Measurements from ENCODE around the gene CDY2B.
"Not testable (repeated sequence)": the region's sequence is repeated elsewhere in the genome, so short reads cannot be mapped to it uniquely, and the experiment has no call there.

CDY2B gene

DNA sequence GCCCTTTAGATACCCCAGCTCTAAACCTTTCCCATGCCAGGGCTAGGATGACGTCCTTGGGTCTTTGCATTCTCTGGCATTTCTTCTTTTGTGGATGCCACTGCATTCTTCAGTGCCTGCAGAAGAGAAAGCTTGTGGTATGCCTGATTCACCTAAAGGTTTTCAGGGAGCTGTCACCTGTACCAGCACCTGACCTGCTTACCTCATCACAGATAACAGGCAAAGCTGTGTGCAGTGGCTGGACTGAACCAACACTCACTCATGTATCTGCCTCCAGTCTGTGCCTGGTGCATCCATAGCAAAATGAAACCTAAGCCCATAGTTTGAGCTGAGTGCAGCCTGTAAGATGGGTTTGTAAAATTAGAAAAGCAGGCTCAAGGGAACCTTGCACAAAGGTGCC is 3.3 kb downstream of the CDY2B start:
- H3K79me1 ChIP-seq (ENCODE audit: low read depth, low read length); H2BK15ac ChIP-seq (ENCODE audit: low read length); H3K23ac ChIP-seq (ENCODE audit: low read depth, low read length, poor library complexity); H3K9me3 ChIP-seq (replicated peaks in 1 of 2; ENCODE audit: control insufficient read depth in 2 of 2, insufficient read depth in 1 of 2, low read depth in 1 of 2, low read length in 2 of 2); DNase-seq (ENCODE audit: low spot score); H4K91ac ChIP-seq (ENCODE audit: low read depth, low read length, poor library complexity); H3K18ac ChIP-seq (ENCODE audit: low read length); H3K27ac ChIP-seq (replicated peaks; ENCODE audit: low read length); H3K9ac ChIP-seq (ENCODE audit: low read depth, low read length, poor library complexity); H3K27me3 ChIP-seq (ENCODE audit: control insufficient read depth in 3 of 3, insufficient read depth in 3 of 3, low read depth in 1 of 3, low read length in 3 of 3); H3K36me3 ChIP-seq (replicated peaks in 1 of 2; ENCODE audit: control insufficient read depth in 2 of 2, insufficient read depth in 2 of 2, low read length in 2 of 2); H3K14ac ChIP-seq (ENCODE audit: low read length); H3K4me3 ChIP-seq (ENCODE audit: low read length in 2 of 2); H2BK12ac ChIP-seq (ENCODE audit: low read length); H3K4me1 ChIP-seq (ENCODE audit: control insufficient read depth in 2 of 2, insufficient read depth in 1 of 2, low read depth in 1 of 2, low read length in 2 of 2); H3K4me2 ChIP-seq (ENCODE audit: insufficient read depth, low read length, poor library complexity, severe bottlenecking); H4K8ac ChIP-seq (ENCODE audit: low read depth, low read length); H2AK5ac ChIP-seq (ENCODE audit: low read depth, low read length); H3K4ac ChIP-seq (ENCODE audit: low read length); H2BK5ac ChIP-seq (ENCODE audit: low read length); H2BK120ac ChIP-seq (ENCODE audit: low read depth, low read length); H2AFZ ChIP-seq (ENCODE audit: low read length): not testable (repeated sequence)
- no CpG with 5 or more reads among the region's 1 CpG for WGBS, 2 donors (ENCODE audit: extremely low coverage in 2 of 2, insufficient read length in 2 of 2, insufficient replicate concordance in 1 of 2)

DNA sequence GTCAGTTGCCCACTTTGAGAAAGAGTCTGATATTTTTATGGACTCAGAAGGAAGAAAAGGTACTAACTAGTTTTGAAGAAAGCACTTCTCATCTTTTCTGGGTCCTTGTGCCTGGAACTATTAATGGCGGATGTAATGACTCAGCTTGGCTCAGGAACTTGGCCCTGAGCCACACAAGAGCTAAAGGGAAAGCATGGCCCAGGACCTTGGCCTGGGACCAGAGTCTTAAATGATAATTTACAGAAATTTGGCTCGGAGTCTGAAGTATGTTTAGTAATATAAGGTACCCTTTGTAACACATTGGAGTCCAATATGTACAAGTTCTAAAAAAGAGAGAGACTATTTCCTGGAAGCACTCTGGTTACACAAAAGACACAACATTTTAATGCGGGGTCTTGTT is 4.6 kb downstream of the CDY2B start:
- H3K4me3 ChIP-seq (ENCODE audit: low read length in 2 of 2); H3K79me1 ChIP-seq (ENCODE audit: low read depth, low read length); H3K18ac ChIP-seq (ENCODE audit: low read length); H4K91ac ChIP-seq (ENCODE audit: low read depth, low read length, poor library complexity); DNase-seq (ENCODE audit: low spot score); H2BK15ac ChIP-seq (ENCODE audit: low read length); H3K9me3 ChIP-seq (replicated peaks in 1 of 2; ENCODE audit: control insufficient read depth in 2 of 2, insufficient read depth in 1 of 2, low read depth in 1 of 2, low read length in 2 of 2); H2AK5ac ChIP-seq (ENCODE audit: low read depth, low read length); H3K23ac ChIP-seq (ENCODE audit: low read depth, low read length, poor library complexity); H3K14ac ChIP-seq (ENCODE audit: low read length); H3K4me1 ChIP-seq (ENCODE audit: control insufficient read depth in 2 of 2, insufficient read depth in 1 of 2, low read depth in 1 of 2, low read length in 2 of 2); H3K4ac ChIP-seq (ENCODE audit: low read length); H2BK120ac ChIP-seq (ENCODE audit: low read depth, low read length); H2BK5ac ChIP-seq (ENCODE audit: low read length); H2BK12ac ChIP-seq (ENCODE audit: low read length); H3K27ac ChIP-seq (replicated peaks; ENCODE audit: low read length); H4K8ac ChIP-seq (ENCODE audit: low read depth, low read length); H3K4me2 ChIP-seq (ENCODE audit: insufficient read depth, low read length, poor library complexity, severe bottlenecking); H3K27me3 ChIP-seq (ENCODE audit: control insufficient read depth in 3 of 3, insufficient read depth in 3 of 3, low read depth in 1 of 3, low read length in 3 of 3); H3K9ac ChIP-seq (ENCODE audit: low read depth, low read length, poor library complexity); H2AFZ ChIP-seq (ENCODE audit: low read length); H3K36me3 ChIP-seq (replicated peaks in 1 of 2; ENCODE audit: control insufficient read depth in 2 of 2, insufficient read depth in 2 of 2, low read length in 2 of 2): not testable (repeated sequence)
- WGBS, 2 donors (ENCODE audit: extremely low coverage in 2 of 2, insufficient read length in 2 of 2, insufficient replicate concordance in 1 of 2), result no CpG with 5 or more reads among the region's 3 CpGs

DNA sequence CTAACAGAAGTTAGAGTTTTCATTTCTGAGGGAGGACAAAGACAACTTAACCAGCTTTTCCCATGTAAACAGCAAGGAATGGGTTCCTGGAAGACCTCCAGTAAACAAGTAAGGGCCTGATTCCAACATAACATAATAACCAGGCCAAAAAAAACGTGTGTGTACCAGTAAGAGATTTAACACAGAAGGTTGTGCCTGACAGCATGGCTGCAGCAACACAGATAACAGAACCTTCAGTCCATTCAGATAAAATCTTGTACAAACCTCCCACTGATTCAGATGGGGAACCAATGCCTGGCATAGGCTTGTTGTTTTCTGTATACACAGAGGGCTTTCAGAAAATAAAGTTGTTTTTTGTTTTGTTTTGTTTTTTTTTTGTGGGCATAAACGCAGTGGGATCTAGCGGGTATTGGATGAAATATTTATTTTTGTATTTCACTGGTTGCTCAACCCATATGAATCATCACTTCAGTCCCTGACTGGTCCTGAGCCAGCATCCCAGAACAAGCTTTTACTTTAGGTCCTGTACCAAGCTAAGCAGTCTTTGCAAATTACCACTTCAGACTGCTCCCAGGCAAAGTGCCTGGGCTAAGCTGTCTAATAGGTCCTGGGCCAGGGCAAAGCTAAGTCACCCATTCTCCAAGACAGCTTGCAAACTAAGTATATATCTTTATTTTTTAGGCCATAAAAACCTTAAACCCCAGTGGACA is 8.7 kb downstream of the CDY2B start:
- not testable (repeated sequence) for H3K4ac ChIP-seq (ENCODE audit: low read length); H3K4me1 ChIP-seq (ENCODE audit: control insufficient read depth in 2 of 2, insufficient read depth in 1 of 2, low read depth in 1 of 2, low read length in 2 of 2); H4K91ac ChIP-seq (ENCODE audit: low read depth, low read length, poor library complexity); H3K27me3 ChIP-seq (ENCODE audit: control insufficient read depth in 3 of 3, insufficient read depth in 3 of 3, low read depth in 1 of 3, low read length in 3 of 3); H2AK5ac ChIP-seq (ENCODE audit: low read depth, low read length); H3K9me3 ChIP-seq (replicated peaks in 1 of 2; ENCODE audit: control insufficient read depth in 2 of 2, insufficient read depth in 1 of 2, low read depth in 1 of 2, low read length in 2 of 2); H3K23ac ChIP-seq (ENCODE audit: low read depth, low read length, poor library complexity); H3K14ac ChIP-seq (ENCODE audit: low read length); H3K27ac ChIP-seq (replicated peaks; ENCODE audit: low read length); H4K8ac ChIP-seq (ENCODE audit: low read depth, low read length); H3K36me3 ChIP-seq (replicated peaks in 1 of 2; ENCODE audit: control insufficient read depth in 2 of 2, insufficient read depth in 2 of 2, low read length in 2 of 2); H2BK120ac ChIP-seq (ENCODE audit: low read depth, low read length); DNase-seq (ENCODE audit: low spot score); H3K4me3 ChIP-seq (ENCODE audit: low read length in 2 of 2); H2BK5ac ChIP-seq (ENCODE audit: low read length); H2BK12ac ChIP-seq (ENCODE audit: low read length); H3K9ac ChIP-seq (ENCODE audit: low read depth, low read length, poor library complexity); H3K18ac ChIP-seq (ENCODE audit: low read length); H3K79me1 ChIP-seq (ENCODE audit: low read depth, low read length); H2AFZ ChIP-seq (ENCODE audit: low read length); H2BK15ac ChIP-seq (ENCODE audit: low read length); H3K4me2 ChIP-seq (ENCODE audit: insufficient read depth, low read length, poor library complexity, severe bottlenecking)
- no CpG with 5 or more reads among the region's 3 CpGs for WGBS, 2 donors (ENCODE audit: extremely low coverage in 2 of 2, insufficient read length in 2 of 2, insufficient replicate concordance in 1 of 2)

DNA sequence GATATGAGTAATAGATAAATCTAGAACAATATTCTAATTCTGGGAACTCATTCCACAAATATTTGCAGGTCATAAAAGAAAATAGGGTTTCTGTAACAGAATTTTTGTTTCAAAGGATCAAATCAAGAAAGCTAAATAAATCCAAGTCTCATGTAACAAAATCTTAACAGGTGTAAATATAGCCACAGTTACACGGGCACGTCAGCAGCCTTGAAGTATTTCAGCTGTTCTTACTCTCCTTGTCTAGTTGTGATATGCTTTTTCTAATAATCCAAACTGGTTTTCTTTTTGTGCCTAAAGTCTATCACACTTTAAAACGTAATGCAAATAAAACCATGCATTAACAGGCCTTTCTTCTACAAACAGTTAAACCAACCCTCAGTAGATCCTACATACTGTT is 9.3 kb downstream of the CDY2B start:
- H3K27ac ChIP-seq (replicated peaks; ENCODE audit: low read length); H3K4me3 ChIP-seq (ENCODE audit: low read length in 2 of 2); H4K8ac ChIP-seq (ENCODE audit: low read depth, low read length); H3K27me3 ChIP-seq (ENCODE audit: control insufficient read depth in 3 of 3, insufficient read depth in 3 of 3, low read depth in 1 of 3, low read length in 3 of 3); H3K23ac ChIP-seq (ENCODE audit: low read depth, low read length, poor library complexity); H3K14ac ChIP-seq (ENCODE audit: low read length); H2AK5ac ChIP-seq (ENCODE audit: low read depth, low read length); H3K4ac ChIP-seq (ENCODE audit: low read length); H3K9ac ChIP-seq (ENCODE audit: low read depth, low read length, poor library complexity); H3K79me1 ChIP-seq (ENCODE audit: low read depth, low read length); H2BK5ac ChIP-seq (ENCODE audit: low read length); DNase-seq (ENCODE audit: low spot score); H2BK12ac ChIP-seq (ENCODE audit: low read length); H3K18ac ChIP-seq (ENCODE audit: low read length); H2AFZ ChIP-seq (ENCODE audit: low read length); H2BK120ac ChIP-seq (ENCODE audit: low read depth, low read length); H3K4me2 ChIP-seq (ENCODE audit: insufficient read depth, low read length, poor library complexity, severe bottlenecking); H3K9me3 ChIP-seq (replicated peaks in 1 of 2; ENCODE audit: control insufficient read depth in 2 of 2, insufficient read depth in 1 of 2, low read depth in 1 of 2, low read length in 2 of 2); H2BK15ac ChIP-seq (ENCODE audit: low read length); H4K91ac ChIP-seq (ENCODE audit: low read depth, low read length, poor library complexity); H3K4me1 ChIP-seq (ENCODE audit: control insufficient read depth in 2 of 2, insufficient read depth in 1 of 2, low read depth in 1 of 2, low read length in 2 of 2); H3K36me3 ChIP-seq (replicated peaks in 1 of 2; ENCODE audit: control insufficient read depth in 2 of 2, insufficient read depth in 2 of 2, low read length in 2 of 2): not testable (repeated sequence)
- no CpG with 5 or more reads among the region's 3 CpGs for WGBS, 2 donors (ENCODE audit: extremely low coverage in 2 of 2, insufficient read length in 2 of 2, insufficient replicate concordance in 1 of 2)
